Retinal pigment epithelial cell (primary cell): ENCODE data around the gene ARMC5.

ENCODE experiments used
- DNase-seq: peaks from one replicate; pipeline ENCODE4 v3.0.0-alpha.2; 2010; ENCODE audit warnings: low read depth
- H3K4me3 ChIP-seq: 2 replicates; pipeline ENCODE4 v1.5.1; 2011; ENCODE audit warnings: mild to moderate bottlenecking, low read length, control low read depth, moderate library complexity
- CTCF ChIP-seq: conservative IDR thresholded peaks from 2 replicates; pipeline ENCODE4 v1.5.1; 2011; ENCODE audit warnings: low read depth, low read length, control low read depth, inconsistent platforms

The ARMC5 gene

GRCh38 chr16:31451201-31451600 lies 8.1 kb upstream of the ARMC5 start:
- TF ChIP-seq CTCF = no peak
- no peak overlapping the region for H3K4me3 ChIP-seq
- DNase-seq = no peak

GRCh38 chr16:31451681-31452351 lies 7.5 kb upstream of the ARMC5 start:
- no peak overlapping the region for H3K4me3 ChIP-seq
- no peak for DNase-seq
- peak; percentile 83 for TF ChIP-seq CTCF

- TF ChIP-seq CTCF = no peak
- DNase-seq = peak; percentile 58
These were observed 6.6 kb upstream of the ARMC5 start for GRCh38 chr16:31452631-31453106.

GRCh38 chr16:31453255-31454204 lies 5.8 kb upstream of the ARMC5 start:
- TF ChIP-seq CTCF = no peak
- no peak overlapping the region for H3K4me3 ChIP-seq
- DNase-seq = no peak

More at GRCh38 chr16:31452631-31453106, 6.6 kb upstream of the ARMC5 start:
- H3K4me3 ChIP-seq = no peak overlapping the region

- no peak overlapping the region for H3K4me3 ChIP-seq
- TF ChIP-seq CTCF = peak; percentile 54
- DNase-seq = no peak
These were observed 3.5 kb upstream of the ARMC5 start for GRCh38 chr16:31455601-31456314.

GRCh38 chr16:31456988-31457360 lies 2.3 kb upstream of the ARMC5 start:
- H3K4me3 ChIP-seq = no peak overlapping the region
- TF ChIP-seq CTCF = no peak
- DNase-seq = no peak
